Colon (tissue), 2 donors: Measurements from ENCODE around the gene LONRF3.

Experiments used
- FAIRE-seq: peaks from 2 replicates; lab custom pipeline; 2012; peaks lifted over from hg19 to GRCh38; lab: Jason Lieb, UNC
- donor health status: control.
- donor health status: control.

LONRF3 gene

DNA sequence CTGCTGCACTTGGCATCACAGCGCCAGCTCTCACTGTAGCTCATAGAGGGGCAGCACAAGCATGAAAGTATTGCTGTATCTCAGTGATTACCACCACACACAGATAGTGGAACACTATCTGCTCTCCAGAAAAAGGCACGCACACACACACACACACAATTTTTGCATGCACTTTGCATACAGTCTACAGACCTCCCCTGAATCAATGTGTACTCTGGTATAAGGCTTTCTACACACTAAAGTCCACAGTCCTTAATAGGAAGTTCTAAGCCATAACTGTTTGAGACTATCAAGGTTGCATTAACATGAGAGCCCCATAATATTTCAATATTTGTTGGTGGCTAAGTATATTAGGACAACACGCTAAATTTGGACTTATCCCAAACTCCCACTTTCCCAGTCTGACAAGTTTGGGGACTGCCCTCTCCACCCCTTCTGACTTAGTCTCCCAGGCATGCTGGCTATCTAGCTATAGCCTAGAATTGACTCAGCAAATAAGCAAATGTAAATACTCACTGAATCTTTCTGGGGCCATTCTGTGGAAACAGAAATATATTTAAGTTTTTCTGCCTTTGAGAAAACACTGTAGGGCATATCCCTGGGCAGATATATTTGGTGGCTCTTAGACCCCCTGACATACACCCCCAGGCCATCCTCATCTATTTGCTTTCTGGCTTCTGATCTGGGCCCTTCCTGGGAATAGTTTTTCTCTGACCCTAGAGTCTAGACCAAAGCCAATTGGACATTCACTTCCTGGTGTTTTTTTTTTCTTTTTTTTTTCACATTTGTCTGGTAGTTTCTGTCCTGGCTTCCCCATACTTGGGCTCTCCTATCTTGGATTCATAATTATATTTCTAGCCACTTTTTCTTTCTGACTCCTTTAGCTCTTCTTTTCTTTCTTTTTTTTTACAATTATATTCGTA lies 62.0 kb downstream of the LONRF3 start:
- FAIRE-seq, result no peak

DNA sequence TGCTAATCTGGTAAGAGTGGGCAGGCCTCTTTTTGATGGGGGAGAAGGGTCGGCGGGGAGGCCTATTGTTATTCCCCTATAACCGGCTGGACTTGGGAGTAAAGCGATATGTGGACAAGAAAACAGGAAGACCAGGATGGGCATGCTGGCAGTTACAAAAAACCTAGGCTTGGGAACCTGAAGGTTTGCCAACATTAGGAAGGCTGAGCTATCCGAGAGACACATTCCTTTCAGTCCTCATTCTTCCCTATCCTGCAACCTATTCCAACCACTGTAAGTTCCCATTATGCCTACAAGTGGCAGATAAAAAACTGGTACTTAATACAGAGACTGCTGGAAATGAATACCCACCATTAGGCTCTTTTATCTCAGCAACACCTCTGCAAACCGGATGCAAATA lies 66.0 kb downstream of the LONRF3 start:
- no peak for FAIRE-seq

DNA sequence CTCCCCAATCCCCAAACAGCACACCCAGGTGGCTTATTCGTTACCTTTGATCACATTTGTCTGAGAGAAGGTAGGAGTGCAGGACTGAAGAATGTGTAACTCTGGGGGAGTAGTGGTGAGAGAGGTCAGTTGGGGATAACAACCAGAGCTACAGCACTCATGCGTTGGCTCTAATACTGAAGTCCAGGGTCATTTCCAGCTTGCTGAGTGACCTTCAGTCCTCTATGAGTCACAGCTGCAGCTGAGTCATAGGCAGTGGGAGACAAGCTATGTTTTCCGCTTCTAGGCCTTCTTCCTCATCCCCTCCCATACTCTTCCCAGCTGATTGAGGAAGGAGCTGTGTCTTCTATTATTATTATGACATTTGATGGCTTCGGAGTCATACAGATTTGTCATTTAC lies 66.8 kb downstream of the LONRF3 start:
- FAIRE-seq, result no peak

DNA sequence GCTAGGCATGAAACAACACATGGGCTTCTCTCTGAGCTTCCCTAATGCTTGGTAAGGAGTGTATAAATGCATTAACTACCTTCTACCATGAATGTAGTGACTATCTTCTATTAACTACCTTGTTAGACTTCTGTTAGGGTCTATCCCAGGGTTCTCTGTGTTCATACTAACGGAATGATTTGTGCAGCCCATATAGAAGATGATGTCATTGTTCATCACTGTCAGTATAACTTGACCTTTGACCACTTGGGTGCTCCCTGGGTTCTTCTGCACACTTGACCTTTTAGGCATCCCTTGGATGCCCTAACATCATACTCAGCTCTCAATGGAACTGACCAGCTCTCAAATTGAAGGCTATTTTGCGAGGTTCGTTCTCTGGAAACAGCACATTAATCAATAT lies 67.6 kb downstream of the LONRF3 start:
- FAIRE-seq, result no peak

DNA sequence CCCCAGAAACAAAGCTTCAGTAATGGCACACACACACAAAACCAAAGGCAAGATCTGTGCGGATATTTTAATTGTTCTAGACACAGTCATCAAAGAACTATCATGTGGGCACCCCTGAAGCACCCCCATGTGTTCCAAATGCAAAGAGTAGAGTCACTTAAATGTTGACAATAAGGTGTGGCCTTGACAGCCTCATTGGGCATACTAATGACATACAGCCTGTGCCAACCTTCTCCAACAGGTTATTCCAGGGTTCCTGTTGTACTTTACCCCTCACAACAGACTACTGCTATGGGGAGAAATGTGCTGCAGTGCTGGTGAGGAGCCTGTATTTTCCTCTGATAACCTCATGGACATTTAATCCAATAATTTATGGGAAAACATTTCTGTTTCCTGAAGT lies 68.6 kb downstream of the LONRF3 start:
- FAIRE-seq, result no peak

DNA sequence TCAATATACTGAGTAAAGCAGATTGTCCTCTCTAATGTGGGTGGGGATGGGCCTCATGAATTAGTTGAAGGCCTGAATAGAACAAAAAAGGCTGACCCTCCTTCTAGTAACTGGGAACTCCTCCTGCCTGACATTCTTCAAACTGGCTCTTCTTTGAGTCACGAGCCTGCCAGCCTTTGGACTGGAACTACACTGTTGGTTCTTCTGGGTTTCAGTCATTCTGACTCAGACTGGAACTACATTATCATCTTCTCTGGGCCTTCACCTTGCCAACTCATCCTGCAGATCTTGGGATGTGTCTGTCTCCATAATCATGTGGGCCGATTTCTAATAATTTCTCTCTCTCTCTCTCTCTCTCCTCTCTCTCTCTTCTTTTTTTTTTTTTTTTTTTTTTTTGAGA lies 71.5 kb downstream of the LONRF3 start:
- FAIRE-seq, result no peak

DNA sequence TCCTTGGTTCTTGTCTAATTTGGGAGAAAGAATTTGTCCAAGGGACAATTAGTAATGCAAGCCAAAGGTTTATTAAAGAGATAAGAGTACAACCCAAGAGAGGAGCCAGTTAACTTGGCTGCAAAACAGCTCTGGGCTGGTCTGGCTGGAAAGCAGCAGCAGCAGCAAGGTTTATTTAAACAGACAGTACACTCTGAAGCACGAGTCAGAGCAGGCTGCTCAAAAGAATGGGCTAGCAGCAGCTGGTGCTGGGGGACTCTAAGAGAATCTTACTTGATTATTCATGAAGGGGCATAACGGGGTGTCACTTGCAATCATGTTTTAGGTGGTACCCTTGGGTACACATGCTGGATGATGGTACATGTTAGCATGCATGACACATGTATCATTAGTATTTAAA lies 81.3 kb downstream of the LONRF3 start:
- FAIRE-seq, result no peak

DNA sequence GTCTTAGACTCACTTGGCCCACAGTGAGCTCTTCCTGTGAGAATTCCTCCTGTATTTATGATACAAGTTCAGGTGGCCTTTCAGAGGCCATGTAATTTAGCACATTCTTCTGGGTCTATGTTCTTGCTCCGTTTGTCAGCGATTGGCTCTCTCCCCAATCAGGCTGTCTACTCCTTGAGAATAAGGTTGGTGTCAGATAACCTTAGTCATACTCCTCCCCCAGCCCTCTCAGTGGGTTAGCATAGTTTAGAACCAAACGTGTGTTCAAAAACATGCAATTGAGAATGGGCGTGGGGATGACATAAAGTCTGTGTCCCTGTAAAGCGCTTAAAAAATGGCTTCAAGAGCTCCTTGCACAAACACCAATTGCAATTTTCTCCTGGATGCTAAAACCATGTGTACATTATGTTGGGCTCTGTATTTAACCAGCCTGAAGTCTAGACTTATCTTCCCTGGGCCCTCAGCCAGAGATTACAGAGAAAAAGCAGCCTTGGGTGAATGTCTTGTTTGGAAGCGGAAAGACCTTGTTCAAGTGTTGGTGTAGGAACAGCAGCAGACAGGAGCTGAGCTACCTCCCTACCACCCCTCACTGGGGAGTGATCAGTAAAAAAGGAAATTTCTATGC lies 88.4 kb downstream of the LONRF3 start:
- FAIRE-seq, result no peak

DNA sequence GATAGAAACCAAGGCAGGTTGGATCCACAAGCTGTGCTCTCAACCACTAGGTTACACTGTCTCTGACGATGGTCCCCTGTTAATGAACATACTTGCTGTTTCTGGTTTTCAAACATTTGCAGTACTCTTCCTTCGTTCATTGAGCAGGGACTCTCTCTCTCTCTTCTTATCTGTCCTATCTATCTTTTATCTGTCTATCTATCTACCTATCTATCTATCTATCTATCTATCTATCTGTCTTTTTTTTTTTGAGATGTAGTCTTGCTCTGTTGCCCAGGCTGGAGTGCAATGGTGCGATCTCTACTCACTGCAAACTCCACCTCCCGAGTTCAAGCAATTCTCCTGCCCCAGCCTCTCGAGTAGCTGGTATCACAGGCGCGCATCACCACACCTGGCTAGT lies 89.0 kb downstream of the LONRF3 start:
- no peak for FAIRE-seq

DNA sequence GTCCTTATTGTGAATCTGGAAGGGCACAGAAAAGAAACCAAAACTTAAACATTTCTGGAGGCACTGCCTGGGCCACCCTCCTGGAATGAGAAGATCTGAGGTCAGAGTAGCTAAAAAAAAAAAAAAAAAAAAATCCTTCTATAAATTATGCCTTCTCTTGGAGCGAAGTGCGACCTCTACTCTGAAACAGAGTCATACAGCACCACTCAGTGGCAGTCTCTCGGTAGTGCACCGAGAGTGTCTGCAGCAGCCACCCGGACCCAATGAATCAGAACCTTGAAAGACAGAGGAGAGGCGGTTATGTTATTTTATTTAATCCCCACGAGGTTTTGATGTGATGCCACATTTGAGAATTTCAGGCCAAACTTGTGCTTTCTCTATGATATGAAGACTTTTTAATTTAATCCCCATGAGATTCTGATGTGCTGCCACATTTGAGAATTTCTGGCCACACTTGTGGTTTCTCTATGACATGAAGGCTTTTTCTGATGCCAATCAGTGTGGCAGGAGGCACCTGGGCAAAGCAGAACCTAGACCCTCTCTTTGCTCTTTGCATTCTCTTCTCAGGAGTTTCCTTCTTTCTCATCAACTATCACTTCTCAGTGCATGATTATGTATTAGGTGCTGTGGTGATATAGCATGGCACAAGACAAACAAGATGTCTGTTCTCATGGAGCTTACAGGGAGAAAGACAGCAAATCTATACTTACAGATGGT lies 92.8 kb downstream of the LONRF3 start:
- no peak for FAIRE-seq
